C4-2B (cell line): ENCODE data around the gene C13orf42.

Source experiments
- ZFX ChIP-seq: fragments of 450-650 bp; IDR thresholded peaks from 2 replicates; pipeline ENCODE4 v1.6.1; 2017
- TF ChIP-seq, protein P1 (sequence below): fragments of 450-650 bp; conservative IDR thresholded peaks from 2 replicates; pipeline ENCODE4 v1.5.1; 2017; ENCODE audit warnings: mild to moderate bottlenecking

DNA sequence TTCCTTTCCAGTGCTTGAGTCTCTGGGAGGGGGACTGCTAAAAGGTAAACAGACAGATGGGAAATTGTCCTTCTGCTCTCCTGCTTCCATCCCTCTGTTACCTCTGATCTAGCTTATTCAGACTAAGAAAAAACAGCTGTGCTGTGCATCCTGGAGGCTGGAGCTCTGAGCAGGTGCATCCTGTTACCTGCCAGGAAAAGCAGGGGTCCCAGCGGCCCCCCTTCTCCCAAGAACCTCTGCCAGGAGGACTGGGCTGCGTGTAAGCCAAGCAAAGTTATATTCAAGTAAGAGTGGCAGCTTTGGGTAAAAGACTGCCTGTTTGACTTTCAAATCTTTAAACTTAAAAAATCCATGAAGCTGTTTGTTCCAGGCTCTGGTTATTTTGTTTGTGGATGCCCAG, 75.1 kb downstream of the C13orf42 start:
- TF ChIP-seq, protein P1, sequence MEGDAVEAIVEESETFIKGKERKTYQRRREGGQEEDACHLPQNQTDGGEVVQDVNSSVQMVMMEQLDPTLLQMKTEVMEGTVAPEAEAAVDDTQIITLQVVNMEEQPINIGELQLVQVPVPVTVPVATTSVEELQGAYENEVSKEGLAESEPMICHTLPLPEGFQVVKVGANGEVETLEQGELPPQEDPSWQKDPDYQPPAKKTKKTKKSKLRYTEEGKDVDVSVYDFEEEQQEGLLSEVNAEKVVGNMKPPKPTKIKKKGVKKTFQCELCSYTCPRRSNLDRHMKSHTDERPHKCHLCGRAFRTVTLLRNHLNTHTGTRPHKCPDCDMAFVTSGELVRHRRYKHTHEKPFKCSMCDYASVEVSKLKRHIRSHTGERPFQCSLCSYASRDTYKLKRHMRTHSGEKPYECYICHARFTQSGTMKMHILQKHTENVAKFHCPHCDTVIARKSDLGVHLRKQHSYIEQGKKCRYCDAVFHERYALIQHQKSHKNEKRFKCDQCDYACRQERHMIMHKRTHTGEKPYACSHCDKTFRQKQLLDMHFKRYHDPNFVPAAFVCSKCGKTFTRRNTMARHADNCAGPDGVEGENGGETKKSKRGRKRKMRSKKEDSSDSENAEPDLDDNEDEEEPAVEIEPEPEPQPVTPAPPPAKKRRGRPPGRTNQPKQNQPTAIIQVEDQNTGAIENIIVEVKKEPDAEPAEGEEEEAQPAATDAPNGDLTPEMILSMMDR: no peak
- TF ChIP-seq ZFX: no peak
